GM23338 (cell line): Measurements from ENCODE around the gene TFPI. TPM values are rescaled to one million over a fixed set of nuclear protein-coding genes. Genes with fewer than 3 reads are reported as not detected.

ENCODE experiments used
- ATAC-seq: fragments of 200-7000 bp; cut with Tn5 transposase; 3 replicates; pipeline ENCODE4 v1.9.1; 2020
- DNase-seq: peaks from one replicate; pipeline ENCODE4 v3.0.0-alpha.2; 2015; ENCODE audit warnings: low spot score
- H2AFZ ChIP-seq: fragments of 200-600 bp; sonication (generic); 2 replicates; pipeline ENCODE4 v1.8.0; 2016; ENCODE audit warnings: antibody characterized with exemption, mild to moderate bottlenecking, moderate library complexity
- H3F3A ChIP-seq: fragments of 200-600 bp; sonication (generic); replicated peaks from 2 replicates; pipeline ENCODE4 v1.8.0; 2017; ENCODE audit warnings: antibody characterized with exemption, mixed run types, low read depth
- H3K27ac ChIP-seq: fragments of 200-600 bp; sonication (generic); 2 replicates; pipeline ENCODE4 v1.6.1; 2016; ENCODE audit warnings: low read depth
- H3K27me3 ChIP-seq: fragments of 200-600 bp; sonication (generic); 2 replicates; pipeline ENCODE4 v1.8.0; 2016; ENCODE audit warnings: mild to moderate bottlenecking, mixed run types, moderate library complexity; ENCODE audit not compliant: insufficient read depth
- H3K36me3 ChIP-seq: fragments of 200-600 bp; sonication (generic); 2 replicates; pipeline ENCODE4 v1.8.0; 2016; ENCODE audit warnings: mild to moderate bottlenecking; ENCODE audit not compliant: insufficient read depth
- H3K4me1 ChIP-seq: fragments of 200-600 bp; sonication (generic); 2 replicates; pipeline ENCODE4 v1.8.0; 2016; ENCODE audit warnings: mild to moderate bottlenecking, moderate library complexity; ENCODE audit not compliant: insufficient read depth
- H3K4me2 ChIP-seq: fragments of 200-600 bp; sonication (generic); 2 replicates; pipeline ENCODE4 v1.7.1; 2017; ENCODE audit warnings: mixed run types
- H3K4me3 ChIP-seq: fragments of 200-600 bp; sonication (generic); 2 replicates; pipeline ENCODE4 v1.6.1; 2016; ENCODE audit warnings: mixed run types
- H3K79me2 ChIP-seq: fragments of 200-600 bp; sonication (generic); replicated peaks from 2 replicates; pipeline ENCODE4 v1.8.0; 2017; ENCODE audit warnings: mild to moderate bottlenecking; ENCODE audit not compliant: insufficient read depth
- H3K9me2 ChIP-seq: fragments of 200-600 bp; sonication (generic); 2 replicates; pipeline ENCODE4 v1.8.0; 2017; ENCODE audit not compliant: insufficient read depth
- H4K20me1 ChIP-seq: fragments of 200-600 bp; sonication (generic); replicated peaks from 2 replicates; pipeline ENCODE4 v1.8.0; 2017; ENCODE audit warnings: mild to moderate bottlenecking; ENCODE audit not compliant: insufficient read depth
- H3K27ac Mint-ChIP-seq: 2 replicates; pipeline ENCODE4 v1.8.0; 2020; ENCODE audit warnings: inconsistent platforms, mild to moderate bottlenecking, moderate library complexity, mixed read lengths
- H3K27me3 Mint-ChIP-seq: 3 replicates; pipeline ENCODE4 v1.8.0; 2022; ENCODE audit warnings: low read depth, mild to moderate bottlenecking, moderate library complexity, mixed read lengths, inconsistent platforms; ENCODE audit not compliant: insufficient read depth, poor library complexity
- H3K36me3 Mint-ChIP-seq: 3 replicates; pipeline ENCODE4 v1.8.0; 2021; ENCODE audit warnings: low read depth, mild to moderate bottlenecking, inconsistent platforms, moderate library complexity, mixed read lengths
- H3K4me1 Mint-ChIP-seq: 3 replicates; pipeline ENCODE4 v1.8.0; 2020; ENCODE audit warnings: mild to moderate bottlenecking, inconsistent platforms, mixed read lengths
- H3K4me3 Mint-ChIP-seq: 3 replicates; pipeline ENCODE4 v1.8.0; 2021; ENCODE audit warnings: moderate library complexity, mild to moderate bottlenecking, inconsistent platforms, mixed read lengths
- H3K9me3 Mint-ChIP-seq: 3 replicates; pipeline ENCODE4 v1.8.0; 2020; ENCODE audit warnings: moderate library complexity, mild to moderate bottlenecking, inconsistent platforms, mixed read lengths
- CREB1 ChIP-seq: fragments of 250-450 bp; sonication (Bioruptor Pico); IDR thresholded peaks from 2 replicates; pipeline ENCODE4 v1.5.0; 2020; ENCODE audit warnings: low read depth, mild to moderate bottlenecking, moderate library complexity
- CTCF ChIP-seq, 2 experiments: fragments of 200-600 bp in 1 of 2; sonication (generic) in 1 of 2; conservative IDR thresholded peaks; 2 replicates each; pipeline versions ENCODE4 v1.5.1 to v1.6.1; 2016 to 2017; ENCODE audit warnings: antibody characterized with exemption in 2 of 2, low read depth in 2 of 2, mild to moderate bottlenecking in 2 of 2, moderate library complexity in 1 of 2
- ETS1 ChIP-seq: IDR thresholded peaks from 2 replicates; pipeline ENCODE4 v1.6.1; 2016; ENCODE audit warnings: antibody characterized with exemption
- EZH2 ChIP-seq: fragments of 200-600 bp; sonication (generic); IDR thresholded peaks from one replicate; pipeline ENCODE4 v1.8.0; 2017; ENCODE audit warnings: antibody characterized with exemption, mild to moderate bottlenecking, low read depth; ENCODE audit not compliant: unreplicated experiment
- EZH2phosphoT487 ChIP-seq: fragments of 200-600 bp; sonication (generic); IDR thresholded peaks from one replicate; pipeline ENCODE4 v1.8.1; 2018; ENCODE audit warnings: antibody characterized with exemption; ENCODE audit not compliant: unreplicated experiment
- JUNB ChIP-seq: IDR thresholded peaks from one replicate; pipeline ENCODE4 v1.6.1; 2016; ENCODE audit warnings: antibody characterized with exemption; ENCODE audit not compliant: unreplicated experiment
- NANOG ChIP-seq: IDR thresholded peaks from 2 replicates; pipeline ENCODE4 v1.6.1; 2016; ENCODE audit warnings: antibody characterized with exemption, borderline replicate concordance
- POLR2AphosphoS5 ChIP-seq: IDR thresholded peaks from 2 replicates; pipeline ENCODE4 v1.6.1; 2016; ENCODE audit warnings: antibody characterized with exemption, low read depth
- REST ChIP-seq: IDR thresholded peaks from one replicate; pipeline ENCODE4 v1.6.1; 2018; ENCODE audit warnings: antibody characterized with exemption; ENCODE audit not compliant: unreplicated experiment
- STAT1 ChIP-seq: IDR thresholded peaks from one replicate; pipeline ENCODE4 v1.6.1; 2016; ENCODE audit warnings: antibody characterized with exemption; ENCODE audit not compliant: unreplicated experiment
- ZNF114 ChIP-seq: fragments of 250-450 bp; sonication (Bioruptor Pico); IDR thresholded peaks from 2 replicates; pipeline ENCODE4 v1.5.0; 2020; ENCODE audit warnings: mild to moderate bottlenecking, moderate library complexity
- ZNF331 ChIP-seq: fragments of 250-450 bp; sonication (Bioruptor Pico); IDR thresholded peaks from 2 replicates; pipeline ENCODE4 v1.5.0; 2020; ENCODE audit warnings: low read depth, mild to moderate bottlenecking, moderate library complexity
- ZNF462 ChIP-seq: fragments of 250-450 bp; sonication (Bioruptor Pico); IDR thresholded peaks from 2 replicates; pipeline ENCODE4 v1.5.0; 2020; ENCODE audit warnings: mild to moderate bottlenecking, moderate library complexity
- polyA plus RNA-seq: library from polyadenylated mRNA; unstranded; fragments of >200 nt; fragmentation: Nextera tagmentation; extraction: Ambion mirVana; gene quantifications from 2 replicates; pipeline ENCODE4 v1.2.1, GENCODE V29; 2016
- total RNA-seq: library from RNA; depleted of rRNA; stranded (reverse); fragments of >200 nt; shearing (Covaris generic); gene quantifications from 2 replicates; pipeline ENCODE4 v1.2.3, GENCODE V29; 2014

TFPI gene
- total and polyA plus RNA-seq, 2 experiments from 2014 or later: 1.8 to 1.9 TPM

GRCh38 chr2:187462839-187463238 is 91.4 kb downstream of the TFPI start:
- H3K4me2 ChIP-seq: no peak overlapping the region
- ATAC-seq: no peak

More at GRCh38 chr2:187462839-187463238, 91.4 kb downstream of the TFPI start:
- Mint-ChIP-seq H3K9me3 (no peaks in the 10 kb centered on the region), H3K4me1 (no peaks in the 10 kb centered on the region), H3K27ac (no peak overlapping the region), H3K4me3 (peak overlapping the region; percentile 61; the same call in 2 of the 3 replicates), H3K27me3 (peaks cover 2% of the 10 kb centered on the region), H3K36me3 (no peaks in the 10 kb centered on the region)
- H3K4me1 ChIP-seq: 0 out of 2 replicates have a peak, but pooled peaks cover 3% of the 10 kb centered on the region
- no peak for DNase-seq
- H3K36me3 ChIP-seq: no peaks in the 10 kb centered on the region
- no peaks in the 10 kb centered on the region for H3F3A ChIP-seq
- H3K79me2 ChIP-seq: no peaks in the 10 kb centered on the region
- H3K4me3 ChIP-seq: no peak overlapping the region
- H4K20me1 ChIP-seq: no peaks in the 10 kb centered on the region
- no peak overlapping the region for H3K27ac ChIP-seq
- no peak overlapping the region for H2AFZ ChIP-seq
- H3K9me2 ChIP-seq: no peaks in the 10 kb centered on the region
- TF ChIP-seq ETS1 (no peak), STAT1 (no peak), POLR2AphosphoS5 (no peak), CTCF (conservative IDR thresholded peaks at IDR 0.05; ENCODE audit: low read depth in 2 of 2) (no peak), EZH2phosphoT487 (no peak), CREB1 (no peak), ZNF331 (CRISPR knock-in tag) (no peak), ZNF462 (CRISPR knock-in tag) (no peak), REST (no peak), ZNF114 (no peak), JUNB (no peak), NANOG (no peak), EZH2 (no peak)
- H3K27me3 ChIP-seq: no peaks in the 10 kb centered on the region
